ENCODE results near the gene MEIOSIN.
A peak's percentile ranks its signal among the peaks of the same experiment; 100 is the strongest.

Gene MEIOSIN

DNA sequence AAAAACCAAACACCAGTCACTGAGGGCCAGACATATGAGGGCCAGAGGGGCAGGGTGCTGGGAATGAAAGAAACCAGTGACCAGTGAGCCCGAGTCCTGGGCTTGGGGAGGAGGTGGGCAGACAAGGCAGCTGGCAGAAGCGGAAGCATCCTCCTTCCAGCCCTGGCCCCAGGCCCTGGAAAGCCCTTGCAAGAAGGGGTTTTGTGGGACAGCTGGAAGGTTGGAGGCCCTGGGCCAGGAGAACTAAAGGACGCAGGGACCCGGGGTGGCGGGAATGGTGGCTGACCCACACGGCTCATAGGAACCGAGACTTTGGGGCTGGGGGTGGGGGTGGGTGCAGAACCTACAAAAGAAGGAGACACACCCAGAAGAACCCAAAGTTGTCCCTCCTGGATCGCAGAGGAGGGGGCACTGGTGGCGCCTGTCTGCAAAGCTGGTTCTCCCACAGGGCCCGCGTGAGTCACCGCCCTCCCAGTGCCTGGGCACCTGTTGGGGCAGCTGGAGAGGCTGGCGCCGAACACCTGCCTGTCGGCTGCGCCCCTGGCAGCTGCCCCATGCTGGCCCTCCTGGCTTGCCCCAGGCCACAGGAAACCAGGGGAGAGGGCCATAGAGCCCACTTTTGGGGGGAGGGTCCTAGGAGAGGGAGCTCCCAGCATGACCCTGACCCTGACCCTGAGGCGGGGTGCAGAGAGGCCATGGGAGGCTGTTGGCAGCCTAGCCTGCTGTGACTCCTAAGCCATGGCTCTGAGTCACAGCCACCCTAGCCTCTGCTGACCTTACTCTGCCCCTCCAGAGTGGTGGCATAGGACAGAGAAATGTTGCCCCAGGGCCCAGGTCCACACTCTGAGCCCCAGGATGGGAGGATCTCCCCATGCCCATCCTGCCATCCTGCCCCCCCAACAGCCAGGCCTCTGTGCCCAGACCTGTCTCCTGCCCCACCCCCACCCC is 48.2 kb downstream of the MEIOSIN start:
- peaks cover 9% of the 10 kb centered on the region; the same call in 1 of the 2 replicates for H3K4me1 ChIP-seq (ENCODE audit: control insufficient read depth, insufficient read depth, low read length)
- peaks cover 8 to 49% of the 10 kb centered on the region in 2 experiments; a peak in 2 of 3 replicates for H3K36me3 ChIP-seq (ENCODE audit: control insufficient read depth in 2 of 2, insufficient read depth in 1 of 2, low read length in 2 of 2)

DNA sequence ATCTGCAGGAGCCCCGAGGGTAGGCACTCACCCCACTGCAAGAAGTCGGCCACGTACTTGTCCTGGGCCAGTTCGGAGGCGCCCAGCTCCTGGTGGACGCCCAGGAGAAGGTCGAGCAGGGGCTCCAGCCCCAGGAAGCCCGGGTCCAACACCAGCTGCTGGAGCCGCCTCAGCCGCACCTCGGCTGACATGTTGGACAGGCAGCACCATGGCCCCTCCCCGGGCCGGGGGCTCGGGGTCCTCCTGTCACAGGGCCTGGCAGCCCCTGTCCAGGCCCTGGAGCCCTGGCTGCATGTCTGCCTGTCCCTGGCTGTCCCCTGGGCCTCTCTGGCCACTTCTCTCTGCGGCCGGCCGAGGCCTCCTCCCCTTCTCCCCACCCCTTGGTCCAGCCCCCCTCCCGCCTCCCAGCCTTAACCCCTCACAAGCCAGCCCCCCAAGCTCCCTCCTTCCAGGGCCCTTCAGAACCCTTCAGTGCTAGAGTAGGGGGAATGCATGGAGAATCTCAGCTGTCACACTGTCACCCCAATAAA is 49.0 kb downstream of the MEIOSIN start, which contains the start of gene DMPK:
Gene DMPK (minus strand): TSS at position 329 of the 530 bp plus-strand sequence. CDS start 138 bp downstream, at position 191.
- ChIA-PET POLR2A (interaction anchor here (0.6 to 5.8 kb wide), 10 partner anchors 10 to 1462 kb away, joined by 3 to 78 read pairs (median 5); partner anchors contain the start of genes DMWD, QPCTL, SIX5 and SNRPD2), CTCF (interaction anchor here (0.7 to 3.3 kb wide), 4 partner anchors 11 to 35 kb away, joined by 3 to 22 read pairs (median 6); partner anchors contain the start of genes DMWD and SIX5)
- Histone ChIP-seq H3K36me3 (ENCODE audit: control insufficient read depth in 2 of 2, insufficient read depth in 1 of 2, low read length in 2 of 2) (peaks cover 10 to 49% of the 10 kb centered on the region in 2 experiments; a peak in 2 of 3 replicates), H3K27ac (ENCODE audit: extremely low read depth, low read depth, low read length) (peak within 1 kb of the TSS; percentile 37; the same call in 1 of the 2 replicates), H3K4me1 (ENCODE audit: control insufficient read depth, insufficient read depth, low read length) (peaks cover 9% of the 10 kb centered on the region; the same call in 1 of the 2 replicates), H3K9me3 (ENCODE audit: control insufficient read depth, insufficient read depth, low read depth, low read length) (no peaks in the 10 kb centered on the region), H3K4me3 (ENCODE audit: low read depth, low read length) (no peak within 1 kb of the TSS)
- TF ChIP-seq ZNF610 (tag by site-specific recombination; IDR thresholded peaks at IDR 0.05; ENCODE audit: borderline replicate concordance) (no peak), ZNF157 (tag by site-specific recombination; IDR thresholded peaks at IDR 0.05) (no peak)

More for the DNA sequence above, 48.2 kb downstream of the MEIOSIN start:
- H3K4me3 ChIP-seq (ENCODE audit: low read depth, low read length), result no peak overlapping the region
- TF ChIP-seq SCRT2 (tag by site-specific recombination; IDR thresholded peaks at IDR 0.05) (peak; percentile 92), TCF7L2 (IDR thresholded peaks at IDR 0.05; ENCODE audit: borderline replicate concordance, low read depth, low read length) (no peak), ZNF311 (tag by site-specific recombination; IDR thresholded peaks at IDR 0.05; ENCODE audit: borderline replicate concordance) (no peak), ZIC2 (tag by site-specific recombination; IDR thresholded peaks at IDR 0.05) (peak; percentile 85), SCRT1 (tag by site-specific recombination; IDR thresholded peaks at IDR 0.05; ENCODE audit: borderline replicate concordance) (peak; percentile 44), ZNF48 (tag by site-specific recombination; IDR thresholded peaks at IDR 0.05) (no peak), ZNF549 (tag by site-specific recombination; IDR thresholded peaks at IDR 0.05) (no peak), GLIS2 (tag by site-specific recombination; IDR thresholded peaks at IDR 0.05) (no peak), ZNF624 (tag by site-specific recombination; IDR thresholded peaks at IDR 0.05) (no peak), ZNF768 (tag by site-specific recombination; IDR thresholded peaks at IDR 0.05) (no peak)
- TF ChIP-seq, protein P1, sequence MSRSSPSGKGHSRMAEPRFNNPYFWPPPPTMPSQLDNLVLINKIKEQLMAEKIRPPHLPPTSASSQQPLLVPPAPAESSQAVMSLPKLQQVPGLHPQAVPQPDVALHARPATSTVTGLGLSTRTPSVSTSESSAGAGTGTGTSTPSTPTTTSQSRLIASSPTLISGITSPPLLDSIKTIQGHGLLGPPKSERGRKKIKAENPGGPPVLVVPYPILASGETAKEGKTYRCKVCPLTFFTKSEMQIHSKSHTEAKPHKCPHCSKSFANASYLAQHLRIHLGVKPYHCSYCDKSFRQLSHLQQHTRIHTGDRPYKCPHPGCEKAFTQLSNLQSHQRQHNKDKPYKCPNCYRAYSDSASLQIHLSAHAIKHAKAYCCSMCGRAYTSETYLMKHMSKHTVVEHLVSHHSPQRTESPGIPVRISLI (tag by site-specific recombination; IDR thresholded peaks at IDR 0.05), result no peak
- TF ChIP-seq, protein P2, sequence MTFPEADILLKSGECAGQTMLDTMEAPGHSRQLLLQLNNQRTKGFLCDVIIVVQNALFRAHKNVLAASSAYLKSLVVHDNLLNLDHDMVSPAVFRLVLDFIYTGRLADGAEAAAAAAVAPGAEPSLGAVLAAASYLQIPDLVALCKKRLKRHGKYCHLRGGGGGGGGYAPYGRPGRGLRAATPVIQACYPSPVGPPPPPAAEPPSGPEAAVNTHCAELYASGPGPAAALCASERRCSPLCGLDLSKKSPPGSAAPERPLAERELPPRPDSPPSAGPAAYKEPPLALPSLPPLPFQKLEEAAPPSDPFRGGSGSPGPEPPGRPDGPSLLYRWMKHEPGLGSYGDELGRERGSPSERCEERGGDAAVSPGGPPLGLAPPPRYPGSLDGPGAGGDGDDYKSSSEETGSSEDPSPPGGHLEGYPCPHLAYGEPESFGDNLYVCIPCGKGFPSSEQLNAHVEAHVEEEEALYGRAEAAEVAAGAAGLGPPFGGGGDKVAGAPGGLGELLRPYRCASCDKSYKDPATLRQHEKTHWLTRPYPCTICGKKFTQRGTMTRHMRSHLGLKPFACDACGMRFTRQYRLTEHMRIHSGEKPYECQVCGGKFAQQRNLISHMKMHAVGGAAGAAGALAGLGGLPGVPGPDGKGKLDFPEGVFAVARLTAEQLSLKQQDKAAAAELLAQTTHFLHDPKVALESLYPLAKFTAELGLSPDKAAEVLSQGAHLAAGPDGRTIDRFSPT (tag by site-specific recombination; IDR thresholded peaks at IDR 0.05), result peak; percentile 25; the same call in 1 of the 2 replicates
- TF ChIP-seq, protein P3, sequence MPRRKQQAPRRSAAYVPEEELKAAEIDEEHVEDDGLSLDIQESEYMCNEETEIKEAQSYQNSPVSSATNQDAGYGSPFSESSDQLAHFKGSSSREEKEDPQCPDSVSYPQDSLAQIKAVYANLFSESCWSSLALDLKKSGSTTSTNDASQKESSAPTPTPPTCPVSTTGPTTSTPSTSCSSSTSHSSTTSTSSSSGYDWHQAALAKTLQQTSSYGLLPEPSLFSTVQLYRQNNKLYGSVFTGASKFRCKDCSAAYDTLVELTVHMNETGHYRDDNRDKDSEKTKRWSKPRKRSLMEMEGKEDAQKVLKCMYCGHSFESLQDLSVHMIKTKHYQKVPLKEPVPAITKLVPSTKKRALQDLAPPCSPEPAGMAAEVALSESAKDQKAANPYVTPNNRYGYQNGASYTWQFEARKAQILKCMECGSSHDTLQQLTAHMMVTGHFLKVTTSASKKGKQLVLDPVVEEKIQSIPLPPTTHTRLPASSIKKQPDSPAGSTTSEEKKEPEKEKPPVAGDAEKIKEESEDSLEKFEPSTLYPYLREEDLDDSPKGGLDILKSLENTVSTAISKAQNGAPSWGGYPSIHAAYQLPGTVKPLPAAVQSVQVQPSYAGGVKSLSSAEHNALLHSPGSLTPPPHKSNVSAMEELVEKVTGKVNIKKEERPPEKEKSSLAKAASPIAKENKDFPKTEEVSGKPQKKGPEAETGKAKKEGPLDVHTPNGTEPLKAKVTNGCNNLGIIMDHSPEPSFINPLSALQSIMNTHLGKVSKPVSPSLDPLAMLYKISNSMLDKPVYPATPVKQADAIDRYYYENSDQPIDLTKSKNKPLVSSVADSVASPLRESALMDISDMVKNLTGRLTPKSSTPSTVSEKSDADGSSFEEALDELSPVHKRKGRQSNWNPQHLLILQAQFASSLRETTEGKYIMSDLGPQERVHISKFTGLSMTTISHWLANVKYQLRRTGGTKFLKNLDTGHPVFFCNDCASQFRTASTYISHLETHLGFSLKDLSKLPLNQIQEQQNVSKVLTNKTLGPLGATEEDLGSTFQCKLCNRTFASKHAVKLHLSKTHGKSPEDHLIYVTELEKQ (tag by site-specific recombination; IDR thresholded peaks at IDR 0.05; ENCODE audit: borderline replicate concordance), result no peak
- no peaks in the 10 kb centered on the region for H3K9me3 ChIP-seq (ENCODE audit: control insufficient read depth, insufficient read depth, low read depth, low read length)
- no peak overlapping the region for H3K27ac ChIP-seq (ENCODE audit: extremely low read depth, low read depth, low read length)
- ChIA-PET CTCF (interaction anchor here (0.8 to 3.3 kb wide), 4 partner anchors 11 to 756 kb away, joined by 3 to 22 read pairs (median 6); partner anchors contain the start of gene SIX5), POLR2A (interaction anchor here (0.6 to 5.8 kb wide), 5 partner anchors 10 to 89 kb away, joined by 3 to 78 read pairs (median 4); partner anchors contain the start of genes DMWD, QPCTL, SIX5 and SNRPD2)
